T follicular helper cell (primary cell): ENCODE results near the gene KIAA1549.
"Not testable (repeated sequence)": the region's sequence is repeated elsewhere in the genome, so short reads cannot be mapped to it uniquely, and the experiment has no call there.

ENCODE experiments used
- DNase-seq: peaks from one replicate; pipeline ENCODE4 v3.0.0-alpha.2; 2020; ENCODE audit warnings: low read depth
- total RNA-seq, 2 experiments: gene quantifications; one replicate each; lab custom pipeline; 2026; lab: John Stamatoyannopoulos, UW

The KIAA1549 gene
- 0.26 to 0.90 reads per million in 2 experiments for total RNA-seq

DNA sequence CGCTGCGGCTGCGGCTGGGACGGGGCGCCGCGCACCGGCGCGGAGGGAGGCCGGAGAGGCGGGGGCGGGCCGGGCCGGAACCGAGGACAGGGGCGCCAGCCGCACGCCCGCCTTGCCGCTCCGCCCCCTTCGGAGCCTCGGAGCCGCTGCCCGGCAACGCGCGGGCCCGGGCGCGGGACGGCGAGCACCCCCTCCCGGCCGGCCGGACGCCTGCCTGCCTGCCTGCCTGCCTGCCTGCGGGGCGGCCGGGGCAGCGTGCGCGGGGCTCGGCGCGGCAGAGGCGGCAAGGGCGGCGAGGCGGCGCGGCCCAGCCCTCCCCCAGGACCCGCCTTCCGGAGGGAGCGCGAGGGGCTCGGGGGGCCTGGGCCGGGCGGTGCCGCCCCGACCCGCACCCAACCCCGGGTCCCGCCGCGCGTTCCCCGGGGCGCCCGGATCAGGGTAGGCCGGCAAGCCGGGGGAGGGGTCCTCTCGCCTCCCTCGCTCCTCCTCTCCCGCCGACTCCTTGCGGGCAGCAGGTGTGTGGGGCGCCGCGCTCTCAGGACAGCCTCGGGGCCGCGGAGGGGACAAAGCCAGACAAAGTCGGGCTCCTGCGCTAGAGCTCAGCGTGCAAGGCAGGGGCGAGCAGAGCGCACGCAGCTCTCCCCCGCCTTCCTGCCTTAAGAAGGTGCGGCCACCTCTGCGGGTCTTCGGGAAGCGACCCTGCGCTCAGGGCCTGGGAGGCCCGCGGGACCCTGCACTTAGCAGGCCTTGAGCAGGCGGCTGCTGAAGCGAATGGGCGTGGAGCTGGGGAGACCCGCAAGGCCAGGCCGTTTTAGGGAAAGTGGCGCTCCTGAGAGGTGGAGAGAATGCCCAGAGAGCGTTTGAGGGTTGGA lies at the start of gene KIAA1549:
TSS of gene KIAA1549 (minus strand) at position 58 of the 872 bp plus-strand sequence. CDS start 120 bp downstream, outside the sequence.
- DNase-seq = peak; percentile 8

DNA sequence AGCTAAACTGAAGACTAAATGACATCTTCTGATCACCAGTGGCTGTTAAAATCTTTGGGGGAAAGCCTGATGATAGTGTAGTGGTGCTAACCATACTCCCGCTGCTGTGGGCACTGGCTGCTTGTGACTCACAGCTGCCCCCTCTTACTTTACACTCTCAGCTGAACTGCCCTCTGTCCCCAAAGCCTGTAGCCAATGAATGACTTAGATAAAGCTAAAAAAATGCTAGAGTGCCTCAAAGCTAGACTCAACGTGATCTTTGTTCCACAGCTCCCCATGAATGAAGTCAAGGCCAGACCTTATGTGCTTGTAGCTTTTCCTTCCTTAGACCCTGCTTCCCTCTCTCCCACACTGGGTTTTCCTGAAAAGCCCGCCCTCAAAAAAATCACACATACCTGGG lies 48.2 kb upstream of the KIAA1549 start:
- DNase-seq = no peak

DNA sequence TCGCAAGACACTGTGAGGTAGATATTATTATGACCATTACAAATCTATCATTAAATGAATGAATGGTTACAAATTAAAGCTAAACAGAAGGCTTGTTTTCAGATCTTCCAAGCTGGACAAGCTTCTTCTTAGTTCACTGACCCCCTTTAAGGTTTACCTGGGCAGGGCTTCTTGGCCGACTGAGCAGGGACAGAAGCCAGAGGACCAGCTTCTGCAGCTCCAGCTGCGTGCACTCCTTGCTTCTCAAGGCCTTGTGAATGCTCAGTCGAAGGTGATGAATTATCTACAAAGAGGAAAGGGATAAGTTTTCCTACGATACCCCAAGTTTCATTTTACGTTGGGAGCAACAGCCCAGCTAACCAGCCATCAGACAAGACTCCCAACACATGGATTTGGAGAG lies 45.4 kb upstream of the KIAA1549 start:
- no peak for DNase-seq

DNA sequence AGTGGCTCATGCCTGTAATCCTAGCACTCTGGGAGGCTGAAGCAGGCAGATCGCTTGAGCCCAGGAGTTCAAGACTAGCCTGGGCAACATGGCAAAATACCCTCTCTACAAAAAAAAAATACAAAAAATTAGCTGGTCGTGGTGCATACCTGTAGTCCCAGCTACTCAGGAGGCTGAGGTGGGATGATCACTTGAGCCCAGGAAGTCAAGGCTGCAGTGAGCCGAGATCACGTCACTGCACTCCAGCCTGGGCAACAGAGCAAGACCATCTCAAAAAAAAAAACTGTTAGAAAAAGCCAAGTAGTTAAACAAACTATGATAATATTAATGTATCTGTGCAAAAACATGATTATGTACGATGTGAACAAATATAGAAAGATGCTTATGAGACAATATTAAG lies 44.7 kb upstream of the KIAA1549 start:
- DNase-seq = not testable (repeated sequence)

DNA sequence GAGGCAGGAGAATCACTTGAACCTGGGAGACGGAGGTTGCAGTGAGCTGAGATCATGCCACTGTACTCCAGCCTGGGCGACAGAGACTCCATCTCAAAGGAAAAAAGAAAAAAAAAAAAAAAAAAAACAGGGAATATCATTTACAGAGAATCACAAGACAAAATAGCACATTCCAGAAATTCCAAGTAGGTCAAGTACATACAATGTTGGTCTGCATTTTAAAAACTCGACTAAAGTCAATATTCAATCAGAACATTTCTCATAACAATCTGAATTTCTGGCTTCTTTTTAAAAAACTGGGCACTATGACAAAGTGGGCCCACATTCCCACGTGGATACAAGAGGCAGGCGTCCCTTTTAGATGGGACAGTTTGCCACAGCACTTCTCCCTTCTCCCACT lies 41.9 kb upstream of the KIAA1549 start:
- no peak for DNase-seq

DNA sequence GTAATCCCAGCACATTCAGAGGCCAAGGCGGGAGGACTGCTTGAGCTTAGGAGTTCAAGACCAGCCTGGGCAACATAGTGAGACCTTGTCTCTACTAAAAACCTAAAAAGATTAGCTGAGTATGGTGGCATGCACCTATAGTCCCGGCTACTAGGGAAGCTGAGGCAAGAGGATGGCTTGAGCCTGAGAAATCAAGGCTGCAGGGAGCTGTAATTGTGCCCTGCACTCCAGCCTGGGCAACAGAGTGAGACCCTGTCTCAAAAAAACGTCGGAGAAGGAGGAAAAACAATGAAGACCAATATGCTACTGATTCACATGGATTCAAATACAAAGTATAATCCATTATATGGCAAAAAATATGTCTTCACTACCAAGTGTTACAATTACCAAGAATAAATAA lies 41.1 kb upstream of the KIAA1549 start:
- no peak for DNase-seq

DNA sequence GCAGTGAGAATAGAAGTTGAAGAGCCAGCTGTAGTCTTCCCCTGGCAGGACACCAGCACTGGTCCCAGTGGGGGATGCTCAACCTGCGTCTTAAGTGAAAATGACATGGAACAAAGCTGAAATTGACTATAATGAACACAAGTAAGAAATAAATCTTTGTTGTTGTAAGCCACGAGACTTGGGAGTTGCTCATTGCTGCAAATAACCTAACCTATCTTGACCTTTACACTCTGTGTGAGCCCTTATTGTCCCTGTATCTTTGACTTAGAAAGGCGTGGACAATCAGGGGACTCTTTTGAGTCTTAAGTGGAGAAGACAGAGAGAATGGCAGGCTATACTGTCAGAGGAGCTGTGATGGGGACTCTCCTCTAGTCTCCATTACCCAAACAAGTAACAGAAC lies 37.7 kb upstream of the KIAA1549 start:
- no peak for DNase-seq

DNA sequence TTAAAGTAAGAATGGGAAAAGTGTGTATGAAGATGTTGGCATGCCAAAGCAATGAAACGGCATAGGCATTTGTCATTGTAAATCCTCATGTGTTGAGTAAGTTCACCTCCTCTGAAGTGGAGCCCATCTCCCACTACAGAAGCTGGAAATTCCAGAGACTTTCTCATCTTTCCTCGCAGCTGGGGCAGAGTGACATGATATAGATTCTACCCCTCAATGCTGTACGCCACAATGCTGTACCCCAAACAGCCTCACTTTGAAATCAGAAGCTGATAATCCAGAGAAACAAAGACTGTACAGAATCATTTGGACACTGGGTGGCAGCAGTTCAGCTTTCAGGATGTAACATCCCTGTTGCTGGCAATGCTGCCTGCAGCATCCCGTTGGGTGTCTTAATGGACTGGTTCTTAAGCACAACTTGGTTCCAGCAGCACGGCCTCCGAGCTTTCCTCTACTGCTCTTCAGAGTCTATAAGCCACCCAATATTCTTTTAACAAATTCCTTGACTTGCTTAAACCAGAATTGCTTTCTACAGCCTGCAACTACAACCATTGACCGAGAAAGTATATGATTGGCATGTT lies 35.8 kb upstream of the KIAA1549 start:
- peak; percentile 33 for DNase-seq

DNA sequence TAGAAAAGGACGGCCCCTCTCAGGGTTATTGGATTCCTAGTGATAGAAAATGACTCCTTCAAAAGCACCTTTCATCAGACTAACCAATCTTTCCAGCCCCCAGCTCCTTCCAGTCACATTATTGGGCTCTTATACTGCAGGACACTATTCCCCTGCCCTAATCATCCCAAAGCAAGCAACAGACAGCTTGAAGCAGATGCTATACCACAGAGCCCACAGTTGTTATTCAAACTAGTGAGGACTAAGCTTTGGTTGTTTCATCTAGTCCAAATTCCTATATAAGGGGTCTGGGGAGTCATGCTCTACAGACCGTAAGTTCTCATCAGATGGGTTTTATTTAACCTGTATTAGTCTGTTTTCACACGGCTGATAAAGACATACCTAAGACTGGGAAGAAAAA lies 30.2 kb upstream of the KIAA1549 start:
- no peak for DNase-seq

DNA sequence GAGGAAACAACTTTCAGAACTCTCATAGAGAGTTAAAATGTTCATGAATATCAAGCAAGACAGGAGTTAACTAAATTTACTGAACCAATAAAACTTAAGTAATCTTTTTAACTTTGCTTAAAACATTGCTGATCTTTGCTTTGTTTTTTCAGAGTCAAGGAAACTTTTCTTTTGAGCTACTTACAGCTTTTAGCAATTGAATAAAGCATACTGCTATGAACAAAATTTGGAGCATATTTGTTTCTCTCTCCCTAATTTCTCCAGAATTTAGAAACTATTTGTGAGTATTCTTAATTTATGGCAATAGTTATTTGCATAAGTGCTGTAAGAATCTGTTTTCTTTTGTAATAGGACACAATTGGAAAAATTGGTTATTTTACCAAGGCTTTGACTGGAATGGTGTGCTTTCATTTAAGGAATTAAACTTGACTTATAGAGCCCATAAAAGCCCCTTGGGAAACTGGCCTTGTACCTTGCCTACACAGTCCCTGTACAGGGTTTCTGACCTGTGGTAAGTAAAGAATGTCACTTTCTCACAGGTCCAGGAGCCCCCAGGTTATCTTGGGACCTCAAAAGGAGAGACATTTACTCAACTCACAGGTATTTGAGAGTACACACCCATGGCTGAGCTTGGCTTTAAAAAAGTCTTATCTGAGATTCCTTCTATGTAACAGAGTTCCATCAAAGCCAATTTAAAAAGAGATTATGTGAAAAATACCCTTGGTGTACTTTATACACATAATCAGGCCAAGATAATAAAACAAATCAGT lies 23.3 kb upstream of the KIAA1549 start:
- DNase-seq = no peak

DNA sequence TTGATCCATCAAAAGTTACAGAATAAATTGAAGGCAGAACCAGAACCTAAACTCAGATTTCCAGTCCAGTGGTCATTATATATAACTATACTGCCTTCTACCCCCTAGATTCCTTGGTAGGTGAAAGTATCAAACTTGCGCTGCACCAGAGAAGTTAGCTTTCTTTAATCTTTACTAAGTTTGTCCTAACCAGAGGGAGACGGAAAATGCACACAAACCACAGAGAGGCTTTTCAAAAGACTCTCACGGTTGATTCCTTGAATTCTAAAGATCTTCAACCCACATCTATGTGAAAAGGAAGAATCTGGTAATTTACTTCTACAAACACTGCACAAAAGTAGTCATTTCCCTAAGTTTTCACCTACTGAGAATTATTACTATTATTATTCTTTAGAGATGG lies 18.2 kb upstream of the KIAA1549 start:
- DNase-seq = no peak

DNA sequence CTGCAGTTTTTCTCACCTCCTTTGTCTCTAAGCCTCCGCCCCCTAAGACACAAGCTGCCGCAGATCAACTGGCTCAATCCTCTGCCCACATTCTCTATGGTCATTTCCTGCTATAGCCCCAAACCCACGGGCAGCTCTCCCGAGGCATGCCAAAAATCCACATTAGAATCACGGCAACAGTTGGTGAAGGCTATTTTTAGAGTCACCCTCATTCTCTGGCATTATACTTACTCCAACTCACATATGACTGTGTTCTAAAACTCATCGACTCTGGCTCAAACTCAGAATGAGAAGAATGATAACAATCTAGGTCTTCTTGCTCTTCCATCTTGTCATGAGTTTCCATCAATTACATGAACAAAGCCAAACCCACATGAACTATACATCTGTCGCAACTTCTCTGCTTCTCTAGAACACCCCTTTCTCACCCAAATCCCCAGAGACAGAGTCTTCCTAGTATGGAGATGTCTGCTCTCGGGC lies 10.9 kb upstream of the KIAA1549 start:
- DNase-seq = no peak

DNA sequence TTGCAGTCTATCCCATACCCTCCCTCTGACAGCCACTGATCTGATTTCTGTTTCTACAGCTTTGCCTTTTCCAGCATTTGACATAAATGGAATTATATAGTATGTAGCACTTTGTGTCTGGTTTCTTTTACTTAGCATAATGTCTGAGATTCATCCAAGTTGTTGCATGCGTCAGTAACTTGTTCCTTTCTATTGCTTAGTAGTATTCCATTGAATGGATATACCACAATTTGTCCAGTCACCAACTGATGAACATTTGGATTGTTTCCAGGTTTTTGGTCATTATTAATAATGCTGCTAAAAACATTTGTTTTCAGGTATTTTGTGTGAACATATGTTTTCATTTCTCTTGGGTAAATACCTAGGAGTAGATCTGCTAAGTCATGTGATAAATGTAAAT lies 6.5 kb upstream of the KIAA1549 start:
- DNase-seq = no peak

DNA sequence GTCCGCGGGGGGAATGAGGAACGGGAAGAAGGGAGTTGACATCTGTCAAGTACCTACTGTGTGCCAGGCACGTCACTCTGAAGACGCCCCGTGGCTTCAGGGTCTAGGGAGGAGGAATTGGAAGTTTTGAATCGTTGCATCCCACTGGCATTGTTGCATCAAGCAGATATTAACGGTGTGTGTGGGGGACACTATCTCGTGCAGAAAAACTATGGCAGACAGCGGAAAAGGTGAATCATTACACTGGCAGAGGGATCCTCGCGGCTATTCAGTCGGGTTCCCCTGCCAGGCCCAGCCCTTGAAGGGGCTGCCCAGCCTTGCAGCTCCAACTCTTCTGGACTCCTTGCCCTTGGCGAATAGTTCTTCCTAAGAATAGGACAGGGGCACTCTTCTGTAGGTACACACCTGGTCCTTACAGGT lies 1.0 kb upstream of the KIAA1549 start:
- DNase-seq = no peak

DNA sequence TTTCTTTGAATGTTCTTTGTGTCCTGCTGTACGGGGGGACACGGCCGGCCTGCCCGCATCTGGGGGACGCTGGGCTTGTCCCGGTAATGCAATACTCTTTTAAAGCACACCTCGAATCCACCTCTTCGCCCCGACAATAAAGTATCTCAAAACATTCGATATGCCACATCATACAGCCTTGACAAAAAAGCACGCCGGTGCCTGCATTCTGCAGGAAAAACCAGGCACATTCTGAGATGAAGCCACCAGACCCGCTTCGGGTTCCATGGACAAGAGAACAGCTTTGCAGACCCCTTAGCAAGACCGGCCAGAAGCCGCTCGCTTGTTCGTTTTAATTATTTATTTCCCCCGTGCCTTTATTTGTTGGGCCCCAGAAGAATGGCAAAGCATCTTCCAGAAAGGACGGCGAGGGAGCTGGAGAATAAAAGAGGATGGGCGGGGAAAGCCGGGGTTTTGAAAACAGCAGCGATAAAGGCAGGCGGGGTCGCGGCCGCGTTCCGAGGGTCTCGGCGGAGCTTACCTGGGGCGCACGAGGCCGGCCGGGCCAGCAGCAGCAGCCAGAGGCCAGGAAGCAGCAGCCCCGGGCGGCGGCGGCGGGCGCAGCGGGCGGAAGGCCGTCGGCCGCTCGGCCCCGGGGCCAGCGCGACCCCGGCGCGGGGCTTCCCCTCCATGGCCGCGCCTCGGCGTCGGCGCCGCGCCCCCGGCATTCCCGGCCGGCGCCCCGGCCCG lies 462 bp downstream of the KIAA1549 start:
- no peak for DNase-seq

DNA sequence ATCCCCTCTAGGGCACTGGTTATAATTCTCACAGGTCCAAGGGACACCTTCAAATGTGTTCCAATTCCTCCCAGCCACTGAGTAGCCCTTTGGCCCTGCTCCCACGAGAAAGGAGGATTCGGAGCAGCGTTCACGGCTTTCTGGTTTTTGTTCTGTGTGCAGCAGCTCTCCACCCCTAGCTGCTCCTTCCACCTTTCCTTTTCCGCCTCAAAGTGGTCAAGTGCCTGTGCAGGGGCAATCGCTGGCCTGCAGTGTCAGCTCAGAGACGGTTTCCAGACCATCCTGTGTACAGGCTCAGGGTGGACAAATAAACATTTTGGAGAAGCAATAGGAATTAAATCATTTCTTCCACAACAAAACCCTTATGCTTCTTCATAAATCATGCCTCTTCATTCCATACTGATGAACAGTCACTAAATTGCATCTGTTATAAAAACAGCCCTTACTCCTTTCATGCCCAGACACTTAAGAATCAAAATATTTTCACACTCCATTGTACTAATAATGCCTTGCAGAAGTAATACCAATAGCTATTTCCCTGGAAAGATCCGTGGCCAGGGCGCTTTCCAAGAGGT lies 1.1 kb downstream of the KIAA1549 start:
- no peak for DNase-seq

DNA sequence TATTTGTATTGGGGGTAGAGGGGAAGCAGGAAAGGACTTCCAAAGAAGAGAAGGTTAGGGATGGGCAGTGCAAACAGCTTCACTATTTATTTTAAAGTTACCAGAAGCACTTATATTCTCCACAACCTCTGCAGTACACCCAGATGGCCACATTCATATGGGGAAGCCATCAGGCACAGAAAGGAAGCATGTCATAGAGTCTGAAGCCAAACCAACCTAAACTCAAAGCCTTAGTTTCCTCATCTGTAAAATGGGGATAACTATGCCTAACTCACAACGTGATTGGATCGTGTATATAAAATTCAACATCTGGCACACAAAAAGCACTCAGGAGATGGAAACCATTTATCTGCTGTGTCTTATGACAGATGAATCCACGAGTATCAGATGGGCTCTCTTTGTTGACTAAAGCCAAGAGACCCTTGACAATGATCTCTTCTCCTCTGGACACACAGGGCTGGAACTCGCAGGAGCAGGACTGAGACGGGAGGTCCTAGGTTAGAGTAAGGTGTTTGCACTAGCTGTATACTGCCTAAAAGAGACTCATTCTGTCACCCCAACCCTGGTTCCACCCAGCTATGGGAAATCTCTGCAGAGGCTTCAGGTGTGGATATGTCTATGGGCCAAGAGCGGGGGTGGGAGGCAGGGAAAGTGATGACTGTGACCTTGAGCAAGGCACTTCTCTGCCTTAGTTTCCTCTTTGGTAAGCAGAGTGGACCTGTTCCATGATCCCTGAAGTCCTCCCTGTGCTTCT lies 1.8 kb downstream of the KIAA1549 start:
- no peak for DNase-seq

DNA sequence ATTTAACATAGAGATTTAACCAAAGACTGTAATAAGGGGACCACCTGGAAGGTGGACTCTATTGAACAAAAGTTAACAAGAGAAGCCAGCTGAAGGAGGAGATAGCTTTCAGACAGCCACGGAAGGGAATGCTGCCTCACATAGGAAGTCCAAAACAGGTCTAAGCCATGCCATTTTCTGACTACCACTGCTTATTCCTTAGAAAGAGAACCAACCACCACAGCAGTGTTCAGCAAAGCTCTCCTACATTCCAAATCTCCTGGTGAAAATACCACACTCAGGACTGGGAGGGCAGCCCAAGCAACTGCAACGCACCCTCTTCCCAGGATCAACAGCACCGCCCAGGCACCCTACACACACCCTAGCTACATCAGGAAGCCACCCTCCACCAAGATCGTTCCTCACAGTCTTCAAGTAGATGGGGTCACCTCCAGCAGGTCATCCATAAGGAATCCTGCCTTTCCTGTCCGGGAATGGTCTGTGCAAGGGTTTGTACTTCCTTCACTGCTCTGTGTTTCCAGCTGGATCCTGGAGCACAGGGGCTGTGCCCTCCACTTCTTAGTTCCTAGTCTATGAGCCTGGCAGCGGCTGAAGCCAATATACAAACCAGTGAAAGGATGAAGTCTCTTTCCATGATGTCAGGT lies 2.5 kb downstream of the KIAA1549 start:
- no peak for DNase-seq

DNA sequence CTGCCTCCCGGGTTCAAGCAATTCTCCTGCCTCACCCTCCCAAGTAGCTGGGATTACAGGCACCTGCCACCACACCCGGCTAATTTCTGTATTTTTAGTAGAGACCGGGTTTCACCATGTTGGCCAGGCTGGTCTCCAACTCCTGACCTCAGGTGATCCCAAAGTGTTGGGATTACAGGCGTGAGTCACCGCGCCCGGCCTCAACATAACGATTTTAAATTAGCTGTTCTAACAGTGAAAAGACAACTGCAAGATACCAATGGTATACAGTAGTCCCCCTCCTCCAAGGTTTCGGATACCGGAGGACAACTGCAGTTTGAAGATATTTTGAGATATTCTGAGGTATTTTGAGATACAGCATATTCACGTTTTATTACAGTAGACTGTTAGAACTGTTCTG lies 5.0 kb downstream of the KIAA1549 start:
- DNase-seq = not testable (repeated sequence)
